Lower leg skin (tissue), 4 donors: ENCODE measurements around the gene IFT57. TPM values are rescaled to one million over a fixed set of nuclear protein-coding genes. Genes with fewer than 3 reads are reported as not detected.

Experiments
- DNase-seq, 2 donors: peaks; one replicate each; pipeline ENCODE4 v3.0.0-alpha.2; 2019; ENCODE audit warnings: low spot score in 2 of 2
- H3K4me3 ChIP-seq: fragments of 200-600 bp; sonication (generic); 2 replicates; pipeline ENCODE4 v1.5.1; 2017; ENCODE audit warnings: mild to moderate bottlenecking, low read depth; ENCODE audit not compliant: poor library complexity, severe bottlenecking
- CTCF ChIP-seq, 3 donors: fragments of 450-650 bp; IDR thresholded peaks; one replicate each; pipeline ENCODE4 v1.5.1; 2016; ENCODE audit warnings: antibody characterized with exemption in 3 of 3, mild to moderate bottlenecking in 3 of 3, moderate library complexity in 2 of 3
- POLR2A ChIP-seq, 2 donors: fragments of 450-650 bp; IDR thresholded peaks; one replicate each; pipeline ENCODE4 v1.6.1; 2016 to 2017; ENCODE audit warnings: antibody characterized with exemption in 2 of 2, mild to moderate bottlenecking in 1 of 2, moderate library complexity in 1 of 2
- WGBS, 2 donors: methylation state at CpG; one replicate each; pipeline ENCODE4 v1.1.5; 2018; 5-methylcytosine and 5-hydroxymethylcytosine counted together
- intact Hi-C: fragments of 100-400 bp; cut with DNase I; formaldehyde crosslinking; loops from one replicate; pipeline ENCODE4 v1.15.0; 2023; ENCODE audit warnings: low total_unique reads
- total RNA-seq, 4 donors: library from RNA; depleted of rRNA; stranded (reverse); fragments of >200 nt; gene quantifications; one replicate each; pipeline ENCODE4 v1.1.0, GENCODE V29; 2016

IFT57 gene
- total RNA-seq, 4 donors from 2014 or later: 22.4 to 35.8 (median 28.1) TPM

GRCh38 chr3:108123326-108123725, 98.9 kb downstream of the IFT57 start:
- no peak for DNase-seq
- intact Hi-C loops: no loop called here
- 41 to 68% methylated on average over 3 of the region's 3 CpGs for WGBS, 2 donors
- no peak overlapping the region for H3K4me3 ChIP-seq
- TF ChIP-seq CTCF (IDR thresholded peaks at IDR 0.05) (no peak), POLR2A (IDR thresholded peaks at IDR 0.05) (no peak)

DNA sequence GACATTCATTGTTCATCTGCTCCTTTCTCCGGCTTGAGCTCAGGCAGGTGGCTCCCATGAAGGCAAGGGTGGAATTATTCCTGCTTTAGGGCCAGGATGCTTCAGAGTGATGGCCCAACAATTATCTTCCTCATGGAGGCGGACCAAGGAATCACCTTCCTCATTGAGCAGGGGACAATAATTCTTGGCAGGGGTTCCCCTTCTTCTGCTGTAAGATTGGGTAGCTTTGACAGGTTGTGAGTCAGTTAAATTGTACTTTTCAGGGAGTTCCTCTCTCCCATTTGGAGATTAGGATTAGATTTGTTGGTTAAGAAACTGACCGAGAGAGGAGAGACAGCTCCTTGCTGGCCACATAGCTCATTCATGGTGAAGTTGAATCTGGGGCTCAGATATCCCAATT, 99.9 kb downstream of the IFT57 start:
- intact Hi-C loops: no loop called here
- no peak overlapping the region for H3K4me3 ChIP-seq
- no peak for TF ChIP-seq CTCF (IDR thresholded peaks at IDR 0.05)
- TF ChIP-seq POLR2A (IDR thresholded peaks at IDR 0.05): no peak
- DNase-seq: no peak
- 88 to 90% methylated on average over 3 of the region's 3 CpGs for whole genome bisulfite sequencing, 2 donors

DNA sequence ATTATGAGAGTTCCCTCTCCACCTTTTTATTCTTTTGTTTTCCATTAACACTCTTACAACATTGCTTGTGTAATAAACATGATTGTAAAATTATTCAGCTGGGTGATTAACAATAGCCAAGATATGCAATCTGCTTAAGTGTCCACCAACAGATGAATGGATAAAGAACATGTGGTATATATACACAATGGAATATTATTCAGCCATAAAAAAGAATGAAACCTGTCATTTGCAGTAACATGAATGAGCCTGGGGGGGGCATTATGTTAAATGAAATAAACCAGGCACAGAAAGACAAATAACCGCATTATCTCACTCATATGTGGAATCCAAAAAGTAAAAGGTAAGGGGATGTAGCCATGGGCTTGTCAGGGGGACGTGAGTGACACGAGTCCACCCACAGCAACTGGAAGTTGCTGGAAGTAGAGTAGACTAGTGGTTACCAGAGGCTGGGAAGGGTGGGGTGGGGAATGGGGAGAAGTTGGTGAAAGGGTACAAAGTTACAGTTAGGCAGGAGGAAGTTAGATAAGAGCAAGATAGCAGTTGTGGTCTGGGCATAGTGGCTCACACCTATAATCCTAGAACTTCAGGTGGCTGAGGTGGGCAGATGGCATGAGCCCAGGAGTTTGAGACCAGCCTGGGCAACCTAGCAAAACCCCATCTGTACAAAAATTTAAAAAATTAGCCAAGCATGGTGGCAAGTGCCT, 102.7 kb downstream of the IFT57 start:
- WGBS, 2 donors: 94 to 95% methylated on average over 3 of the region's 3 CpGs
- TF ChIP-seq POLR2A (IDR thresholded peaks at IDR 0.05): no peak
- no peak for TF ChIP-seq CTCF (IDR thresholded peaks at IDR 0.05)
- no peak for DNase-seq
- no peak overlapping the region for H3K4me3 ChIP-seq
- intact Hi-C loops: no loop called here

- intact Hi-C loops: no loop called here
- DNase-seq: no peak
- no peak overlapping the region for H3K4me3 ChIP-seq
- WGBS, 2 donors: 73 to 81% methylated on average over 6 of the region's 6 CpGs
- TF ChIP-seq CTCF (IDR thresholded peaks at IDR 0.05) (no peak), POLR2A (IDR thresholded peaks at IDR 0.05) (no peak)
Observed at GRCh38 chr3:108118038-108118768, 104.0 kb downstream of the IFT57 start.

DNA sequence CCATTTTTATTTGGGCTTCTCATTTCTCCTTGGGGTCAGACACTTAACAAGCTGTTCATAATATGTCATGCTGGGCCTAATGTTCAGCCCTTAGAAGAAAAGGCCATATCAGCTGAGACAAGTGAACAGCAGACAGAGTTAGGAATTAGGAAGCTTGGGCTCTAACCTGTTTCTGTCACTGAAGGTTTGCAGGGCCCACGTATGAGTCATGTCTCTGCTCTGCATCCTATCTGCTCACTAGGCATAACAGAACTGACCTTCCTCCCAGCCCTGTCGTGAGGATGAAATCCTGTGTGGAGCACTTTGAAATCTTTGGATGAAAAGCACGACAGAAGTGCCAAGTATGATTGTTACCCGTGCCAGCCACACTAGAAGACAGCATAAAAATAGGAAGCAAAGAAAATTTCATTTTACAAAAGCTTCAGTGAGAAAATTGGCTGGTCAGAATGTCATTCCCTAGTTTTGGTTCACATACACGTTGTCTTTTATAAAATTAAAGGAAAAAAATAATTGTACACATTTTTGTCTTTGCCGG, 104.9 kb downstream of the IFT57 start:
- no peak for TF ChIP-seq CTCF (IDR thresholded peaks at IDR 0.05)
- TF ChIP-seq POLR2A (IDR thresholded peaks at IDR 0.05): no peak

More for the DNA sequence above, 104.9 kb downstream of the IFT57 start:
- H3K4me3 ChIP-seq: no peak overlapping the region
- WGBS, 2 donors: 41 to 50% methylated on average over 6 of the region's 6 CpGs
- intact Hi-C loops: no loop called here
- no peak for DNase-seq
